GM23248 (cell line): ENCODE measurements around the gene KLK7. TPM values are rescaled to one million over a fixed set of nuclear protein-coding genes. Genes with fewer than 3 reads are reported as not detected.

Experiments
- DNase-seq: peaks from one replicate; pipeline ENCODE4 v3.0.0-alpha.2; 2015
- H2AFZ ChIP-seq: fragments of 200-600 bp; sonication (generic); 2 replicates; pipeline ENCODE4 v1.6.1; 2016; ENCODE audit warnings: antibody characterized with exemption
- H3F3A ChIP-seq: fragments of 200-600 bp; sonication (generic); 2 replicates; pipeline ENCODE4 v1.6.1; 2016; ENCODE audit warnings: mild to moderate bottlenecking, antibody characterized with exemption, mixed run types; ENCODE audit not compliant: insufficient read depth
- H3K27ac ChIP-seq: fragments of 200-600 bp; sonication (generic); 2 replicates; pipeline ENCODE4 v1.5.1; 2016; ENCODE audit warnings: mild to moderate bottlenecking
- H3K27me3 ChIP-seq: fragments of 200-600 bp; sonication (generic); replicated peaks from 2 replicates; pipeline ENCODE4 v1.6.1; 2016; ENCODE audit warnings: mild to moderate bottlenecking; ENCODE audit not compliant: insufficient read depth
- H3K36me3 ChIP-seq: fragments of 200-600 bp; sonication (generic); 2 replicates; pipeline ENCODE4 v1.6.1; 2016; ENCODE audit warnings: low read depth, mild to moderate bottlenecking
- H3K4me1 ChIP-seq: fragments of 200-600 bp; sonication (generic); 2 replicates; pipeline ENCODE4 v1.6.1; 2016; ENCODE audit warnings: mild to moderate bottlenecking; ENCODE audit not compliant: insufficient read depth
- H3K4me2 ChIP-seq: fragments of 200-600 bp; sonication (generic); one replicate; pipeline ENCODE4 v1.6.1; 2016; ENCODE audit warnings: mild to moderate bottlenecking; ENCODE audit not compliant: unreplicated experiment
- H3K4me3 ChIP-seq: fragments of 200-600 bp; sonication (generic); 2 replicates; pipeline ENCODE4 v1.5.1; 2016; ENCODE audit warnings: mild to moderate bottlenecking
- H3K79me2 ChIP-seq: fragments of 200-600 bp; sonication (generic); 2 replicates; pipeline ENCODE4 v1.6.1; 2016; ENCODE audit warnings: mild to moderate bottlenecking; ENCODE audit not compliant: insufficient read depth
- H3K9ac ChIP-seq: fragments of 200-600 bp; sonication (generic); 2 replicates; pipeline ENCODE4 v1.6.1; 2016; ENCODE audit warnings: mild to moderate bottlenecking
- H3K9me2 ChIP-seq: fragments of 200-600 bp; sonication (generic); 2 replicates; pipeline ENCODE4 v1.6.1; 2016; ENCODE audit warnings: mixed run types, mild to moderate bottlenecking, moderate library complexity; ENCODE audit not compliant: insufficient read depth
- H3K9me3 ChIP-seq: fragments of 200-600 bp; sonication (generic); one replicate; pipeline ENCODE4 v1.6.1; 2017; ENCODE audit warnings: low read depth
- H4K20me1 ChIP-seq: fragments of 200-600 bp; sonication (generic); 2 replicates; pipeline ENCODE4 v1.6.0; 2016; ENCODE audit not compliant: insufficient read depth
- EZH2 ChIP-seq: fragments of 200-600 bp; sonication (generic); IDR thresholded peaks from 2 replicates; pipeline ENCODE4 v1.6.1; 2018; ENCODE audit warnings: antibody characterized with exemption, mild to moderate bottlenecking; ENCODE audit not compliant: insufficient read depth, poor library complexity, severe bottlenecking
- EZH2phosphoT487 ChIP-seq: fragments of 200-600 bp; sonication (generic); IDR thresholded peaks from 2 replicates; pipeline ENCODE4 v1.6.1; 2018; ENCODE audit warnings: antibody characterized with exemption, moderate library complexity, mild to moderate bottlenecking, low read depth; ENCODE audit not compliant: insufficient read depth
- WGBS, 2 experiments: methylation state at CpG; one replicate each; pipeline ENCODE4 v1.1.6; 2015 to 2017; ENCODE audit warnings: low lambda C conversion rate in 2 of 2, low coverage in 1 of 2; ENCODE audit errors: missing lambda C conversion rate in 2 of 2; 5-methylcytosine and 5-hydroxymethylcytosine counted together
- in situ Hi-C: fragments of 300-500 bp; cut with MboI; formaldehyde crosslinking; loops from 2 replicates; pipeline ENCODE4 v1.15.0; 2020
- polyA plus RNA-seq: library from polyadenylated mRNA; unstranded; fragments of >200 nt; fragmentation: Nextera tagmentation; extraction: Ambion mirVana; gene quantifications from 2 replicates; pipeline ENCODE4 v1.2.1, GENCODE V29; 2016
- total RNA-seq: library from RNA; depleted of rRNA; stranded (reverse); fragments of >200 nt; shearing (Covaris generic); gene quantifications from 2 replicates; pipeline ENCODE4 v1.2.3, GENCODE V29; 2014

The KLK7 gene
- total and polyA plus RNA-seq, 2 experiments from 2014 or later: not detected

GRCh38 chr19:50949861-50950260, 33.9 kb downstream of the KLK7 start:
- H2AFZ ChIP-seq: no peak overlapping the region
- no peak overlapping the region for H3K27ac ChIP-seq
- no peak for DNase-seq
- no peaks in the 10 kb centered on the region for H3K36me3 ChIP-seq
- H3K9ac ChIP-seq: no peak overlapping the region
- no peaks in the 10 kb centered on the region for H3K9me2 ChIP-seq
- no peaks in the 10 kb centered on the region for H3K27me3 ChIP-seq
- no peak for TF ChIP-seq EZH2
- TF ChIP-seq EZH2phosphoT487: no peak
- in situ Hi-C loops: no loop called here
- H3K79me2 ChIP-seq: no peaks in the 10 kb centered on the region
- H3K4me1 ChIP-seq: no peaks in the 10 kb centered on the region
- WGBS, 2 experiments: 30 to 45% methylated on average over 17 to 19 of the region's 19 CpGs
- H3K4me2 ChIP-seq: no peak overlapping the region
- no peaks in the 10 kb centered on the region for H3K9me3 ChIP-seq
- no peaks in the 10 kb centered on the region for H4K20me1 ChIP-seq
- H3F3A ChIP-seq: no peaks in the 10 kb centered on the region
- no peak overlapping the region for H3K4me3 ChIP-seq

DNA sequence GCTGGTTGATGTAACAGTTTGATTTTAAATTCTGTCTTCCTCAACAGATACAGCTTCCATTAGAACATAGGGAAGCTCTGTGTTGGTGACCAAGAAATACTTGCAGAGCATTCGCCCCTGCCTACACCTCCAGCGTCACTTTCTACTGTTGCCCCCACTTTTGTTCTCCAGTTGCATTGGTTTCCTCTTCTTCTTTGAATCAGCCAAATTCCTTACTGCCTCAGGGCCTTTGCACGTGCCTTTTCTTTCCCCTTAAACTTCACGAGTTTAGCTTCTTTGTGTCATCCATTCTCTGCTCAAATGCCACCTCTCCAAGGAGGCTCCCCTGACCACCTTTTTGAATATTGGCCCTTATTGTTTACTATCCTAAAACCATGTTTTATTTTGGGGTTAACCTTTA, 36.6 kb downstream of the KLK7 start:
- Histone ChIP-seq H3K9ac (no peak overlapping the region), H3K9me2 (no peaks in the 10 kb centered on the region), H3K4me1 (no peaks in the 10 kb centered on the region), H4K20me1 (no peaks in the 10 kb centered on the region), H3K9me3 (no peaks in the 10 kb centered on the region), H3K36me3 (no peaks in the 10 kb centered on the region), H3K4me3 (no peak overlapping the region), H3K4me2 (no peak overlapping the region), H3K27ac (no peak overlapping the region), H3F3A (no peaks in the 10 kb centered on the region), H3K79me2 (no peaks in the 10 kb centered on the region), H3K27me3 (no peaks in the 10 kb centered on the region), H2AFZ (no peak overlapping the region)
- in situ Hi-C loops: no loop called here
- TF ChIP-seq EZH2phosphoT487: no peak
- no peak for TF ChIP-seq EZH2
- 30 to 38% methylated on average over 4 of the region's 4 CpGs for WGBS, 2 experiments
- no peak for DNase-seq

GRCh38 chr19:50944795-50945194, 38.9 kb downstream of the KLK7 start:
- no peaks in the 10 kb centered on the region for H3K9me3 ChIP-seq
- no peaks in the 10 kb centered on the region for H4K20me1 ChIP-seq
- H3K36me3 ChIP-seq: no peaks in the 10 kb centered on the region
- H3K9ac ChIP-seq: no peak overlapping the region
- no peak overlapping the region for H2AFZ ChIP-seq
- H3K9me2 ChIP-seq: no peaks in the 10 kb centered on the region
- WGBS, 2 experiments: 27 to 32% methylated on average over 4 of the region's 4 CpGs
- no peak for TF ChIP-seq EZH2
- no peak for TF ChIP-seq EZH2phosphoT487
- H3K4me3 ChIP-seq: no peak overlapping the region
- H3K79me2 ChIP-seq: no peaks in the 10 kb centered on the region
- no peak overlapping the region for H3K27ac ChIP-seq
- no peaks in the 10 kb centered on the region for H3K4me1 ChIP-seq
- in situ Hi-C loops: no loop called here
- H3K4me2 ChIP-seq: no peak overlapping the region
- H3F3A ChIP-seq: no peaks in the 10 kb centered on the region
- H3K27me3 ChIP-seq: no peaks in the 10 kb centered on the region
- DNase-seq: no peak

DNA sequence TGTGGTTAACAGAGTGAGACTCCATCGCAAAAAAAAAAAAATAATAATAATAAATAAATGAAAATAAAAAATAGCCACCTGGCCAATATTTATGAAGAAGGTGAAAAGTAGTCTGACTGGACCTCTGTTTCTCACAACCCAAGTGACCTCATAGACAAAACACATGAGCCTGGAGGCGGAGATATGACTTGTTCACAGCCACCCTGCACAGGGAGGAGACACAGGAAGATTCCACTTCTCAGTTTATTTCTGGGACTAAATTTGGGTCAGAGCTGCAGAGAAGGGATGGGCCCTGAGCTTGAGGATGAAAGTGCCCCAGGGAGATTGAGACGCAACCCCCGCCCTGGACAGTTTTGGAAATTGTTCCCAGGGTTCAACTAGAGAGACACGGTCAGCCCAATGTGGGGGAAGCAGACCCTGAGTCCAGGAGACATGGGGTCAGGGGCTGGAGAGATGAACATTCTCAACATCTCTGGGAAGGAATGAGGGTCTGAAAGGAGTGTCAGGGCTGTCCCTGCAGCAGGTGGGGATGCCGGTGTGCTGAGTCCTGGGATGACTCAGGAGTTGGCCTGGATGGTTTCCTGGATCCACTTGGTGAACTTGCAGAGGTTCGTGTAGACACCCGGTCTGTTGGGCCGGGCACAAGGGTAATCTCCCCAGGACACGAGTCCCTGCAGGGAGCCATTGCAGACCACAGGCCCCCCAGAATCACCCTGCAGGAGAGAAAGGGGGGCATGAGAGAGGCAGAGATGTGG, 40.5 kb downstream of the KLK7 start:
- Histone ChIP-seq H3K9ac (no peak overlapping the region), H3F3A (no peaks in the 10 kb centered on the region), H3K27me3 (no peaks in the 10 kb centered on the region), H3K4me3 (no peak overlapping the region), H3K4me1 (no peaks in the 10 kb centered on the region), H3K9me2 (no peaks in the 10 kb centered on the region), H2AFZ (no peak overlapping the region), H3K9me3 (no peaks in the 10 kb centered on the region), H3K79me2 (no peaks in the 10 kb centered on the region), H3K36me3 (no peaks in the 10 kb centered on the region), H3K4me2 (no peak overlapping the region), H4K20me1 (no peaks in the 10 kb centered on the region), H3K27ac (no peak overlapping the region)
- DNase-seq: no peak
- TF ChIP-seq EZH2phosphoT487 (no peak), EZH2 (no peak)
- 35 to 36% methylated on average over 10 of the region's 10 CpGs for WGBS, 2 experiments
- in situ Hi-C loops: no loop called here

- H3K4me1 ChIP-seq: no peaks in the 10 kb centered on the region
- no peak overlapping the region for H3K27ac ChIP-seq
- H3K4me3 ChIP-seq: no peak overlapping the region
- no peak for DNase-seq
- no peaks in the 10 kb centered on the region for H3K27me3 ChIP-seq
- in situ Hi-C loops: no loop called here
- no peak overlapping the region for H3K9ac ChIP-seq
- no peaks in the 10 kb centered on the region for H3F3A ChIP-seq
- H3K79me2 ChIP-seq: no peaks in the 10 kb centered on the region
- H3K9me2 ChIP-seq: no peaks in the 10 kb centered on the region
- TF ChIP-seq EZH2 (no peak), EZH2phosphoT487 (no peak)
- H2AFZ ChIP-seq: no peak overlapping the region
- WGBS, 2 experiments: 12 to 19% methylated on average over 2 of the region's 2 CpGs
- H3K4me2 ChIP-seq: no peak overlapping the region
- H3K9me3 ChIP-seq: no peaks in the 10 kb centered on the region
- H4K20me1 ChIP-seq: no peaks in the 10 kb centered on the region
- H3K36me3 ChIP-seq: no peaks in the 10 kb centered on the region
Observed at GRCh38 chr19:50939596-50939995, 44.1 kb downstream of the KLK7 start.
